Kidney (tissue), 14 donors: ENCODE data around the gene S100G. TPM values are rescaled to one million over a fixed set of nuclear protein-coding genes. Genes with fewer than 3 reads are reported as not detected.
"Not testable (repeated sequence)": the region's sequence is repeated elsewhere in the genome, so short reads cannot be mapped to it uniquely, and the experiment has no call there.

ENCODE experiments used
- DNase-seq, 5 donors: peaks; one replicate each; pipeline ENCODE4 v3.0.0-alpha.2; 2013 to 2020
- FAIRE-seq: peaks from 2 replicates; lab custom pipeline; 2012; peaks lifted over from hg19 to GRCh38; lab: Jason Lieb, UNC
- H3K27ac ChIP-seq, 2 donors: one replicate each; pipeline ENCODE4 v1.7.0; 2013; ENCODE audit warnings: low read depth in 2 of 2, low read length in 2 of 2, inconsistent platforms in 1 of 2
- H3K27me3 ChIP-seq: one replicate; pipeline ENCODE4 v1.7.1; 2013; ENCODE audit warnings: low read length, inconsistent platforms; ENCODE audit not compliant: control insufficient read depth, insufficient read depth
- H3K36me3 ChIP-seq, 3 donors: one replicate each; pipeline versions ENCODE4 v1.7.0 to v1.7.1; 2013; ENCODE audit warnings: low read length in 3 of 3, control low read depth in 1 of 3, inconsistent platforms in 1 of 3; ENCODE audit not compliant: insufficient read depth in 3 of 3, control insufficient read depth in 2 of 3
- H3K4me1 ChIP-seq, 3 donors: one replicate each; pipeline versions ENCODE4 v1.7.0 to v1.7.1; 2013; ENCODE audit warnings: low read length in 3 of 3, inconsistent platforms in 1 of 3, low read depth in 1 of 3; ENCODE audit not compliant: control insufficient read depth in 2 of 3, insufficient read depth in 2 of 3
- H3K4me3 ChIP-seq, 3 donors: one replicate each; pipeline versions ENCODE4 v1.7.0 to v1.8.1; 2013; ENCODE audit warnings: low read length in 3 of 3, control low read depth in 1 of 3, inconsistent platforms in 1 of 3
- H3K9ac ChIP-seq, 3 donors: one replicate each; pipeline versions ENCODE4 v1.7.0 to v1.7.1; 2013; ENCODE audit warnings: low read length in 3 of 3, control low read depth in 1 of 3, inconsistent platforms in 1 of 3
- H3K9me3 ChIP-seq, 3 donors: one replicate each; pipeline versions ENCODE4 v1.7.0 to v1.7.1; 2013; ENCODE audit warnings: low read length in 3 of 3, control low read depth in 1 of 3, inconsistent platforms in 1 of 3; ENCODE audit not compliant: control insufficient read depth in 2 of 3, insufficient read depth in 1 of 3
- intact Hi-C: fragments of 100-400 bp; cut with DNase I; formaldehyde crosslinking; loops from one replicate; pipeline ENCODE4 v1.11.1; 2022
- polyA plus RNA-seq: library from polyadenylated mRNA; stranded (reverse); fragments of 350-450 nt; fragmentation: Illumina TruSeq; extraction: RNeasy Lipid Tissue Mini Kit (QIAGEN cat#74804); gene quantifications from one replicate; pipeline ENCODE4 v1.2.3, GENCODE V29; 2014; ENCODE audit warnings: low read depth, low replicate concordance; ENCODE audit not compliant: insufficient read depth
- total RNA-seq: library from RNA; stranded (reverse); fragmentation: NEBNext Ultra II Directional; extraction: Animal tissue kit (Norgen Biotek cat#: 25700); gene quantifications from one replicate; pipeline ENCODE4 v1.2.1, GENCODE V29; 2021
- TF ChIP-seq, protein P1 (sequence below): IDR thresholded peaks from 3 replicates; pipeline ENCODE4 v1.5.1; 2012; ENCODE audit warnings: mild to moderate bottlenecking, moderate library complexity, borderline replicate concordance; ENCODE audit not compliant: insufficient read depth; ENCODE audit errors: extremely low read depth
- donor health status: control.
- donor health status: control.
- donor health status: control.
- donor health status: control.
- donor health status: control.
- donor health status: DM: yes; HTN: yes; CAD: no.
- donor health status: Normal renal cell carcinoma (clear cell type).

The S100G gene
- total and polyA plus RNA-seq, 2 donors from 2014 or later: not detected

DNA sequence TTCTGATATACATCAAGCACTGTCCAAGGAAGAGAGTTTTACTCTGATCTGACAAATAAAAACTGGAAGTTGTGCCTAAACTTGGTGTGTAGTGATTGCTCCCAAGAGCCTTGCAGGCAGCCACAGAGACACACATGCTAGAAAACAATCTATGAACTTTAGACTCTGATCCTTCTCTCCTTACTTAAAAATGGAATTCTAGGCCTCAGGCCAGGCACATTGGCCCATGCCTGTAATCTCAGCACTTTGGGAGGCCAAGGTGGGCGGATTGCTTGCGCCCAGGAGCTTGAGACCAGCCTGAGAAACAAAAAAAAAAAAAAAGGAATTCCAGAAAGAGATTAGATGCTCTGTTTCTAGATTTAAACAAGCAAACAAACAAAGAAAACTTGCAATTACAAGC, 45.6 kb upstream of the S100G start:
- Histone ChIP-seq H3K4me1 (no peaks in the 10 kb centered on the region), H3K27ac (no peak overlapping the region), H3K36me3 (no peaks in the 10 kb centered on the region), H3K4me3 (no peak overlapping the region), H3K9me3 (no peaks in the 10 kb centered on the region), H3K9ac (no peak overlapping the region), H3K27me3 (peaks cover 3% of the 10 kb centered on the region)
- DNase-seq (no peak), FAIRE-seq (no peak)
- TF ChIP-seq, protein P1, sequence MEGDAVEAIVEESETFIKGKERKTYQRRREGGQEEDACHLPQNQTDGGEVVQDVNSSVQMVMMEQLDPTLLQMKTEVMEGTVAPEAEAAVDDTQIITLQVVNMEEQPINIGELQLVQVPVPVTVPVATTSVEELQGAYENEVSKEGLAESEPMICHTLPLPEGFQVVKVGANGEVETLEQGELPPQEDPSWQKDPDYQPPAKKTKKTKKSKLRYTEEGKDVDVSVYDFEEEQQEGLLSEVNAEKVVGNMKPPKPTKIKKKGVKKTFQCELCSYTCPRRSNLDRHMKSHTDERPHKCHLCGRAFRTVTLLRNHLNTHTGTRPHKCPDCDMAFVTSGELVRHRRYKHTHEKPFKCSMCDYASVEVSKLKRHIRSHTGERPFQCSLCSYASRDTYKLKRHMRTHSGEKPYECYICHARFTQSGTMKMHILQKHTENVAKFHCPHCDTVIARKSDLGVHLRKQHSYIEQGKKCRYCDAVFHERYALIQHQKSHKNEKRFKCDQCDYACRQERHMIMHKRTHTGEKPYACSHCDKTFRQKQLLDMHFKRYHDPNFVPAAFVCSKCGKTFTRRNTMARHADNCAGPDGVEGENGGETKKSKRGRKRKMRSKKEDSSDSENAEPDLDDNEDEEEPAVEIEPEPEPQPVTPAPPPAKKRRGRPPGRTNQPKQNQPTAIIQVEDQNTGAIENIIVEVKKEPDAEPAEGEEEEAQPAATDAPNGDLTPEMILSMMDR: no peak
- intact Hi-C loops: no loop called here

DNA sequence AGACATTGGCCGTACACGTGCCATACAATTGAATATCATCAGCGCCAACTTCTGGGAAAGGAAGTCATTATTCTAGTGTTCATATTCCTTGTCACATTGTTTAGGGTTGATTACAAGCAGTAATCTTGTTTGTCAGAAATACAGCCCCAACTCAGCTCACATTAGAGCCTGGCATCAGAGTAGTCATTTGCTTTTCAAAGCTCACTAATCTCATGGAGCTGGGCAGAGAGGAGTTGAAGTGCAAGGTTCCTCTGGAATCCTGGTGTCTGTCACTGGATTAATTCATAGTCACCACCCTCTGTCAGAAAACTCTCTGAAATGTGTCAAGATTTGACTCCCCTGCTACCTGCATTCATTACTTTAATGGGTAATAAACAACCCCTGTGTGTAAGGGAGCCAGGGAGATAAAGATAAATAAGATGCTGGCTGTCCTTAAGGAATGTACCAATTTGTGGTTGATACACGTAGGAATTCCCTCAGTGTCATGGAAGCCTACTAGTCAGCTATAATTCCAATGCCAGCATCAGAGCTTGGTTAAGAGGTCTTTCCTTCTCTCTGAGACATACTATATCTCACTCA, 43.7 kb upstream of the S100G start:
- FAIRE-seq: no peak
- TF ChIP-seq, protein P1: no peak

DNA sequence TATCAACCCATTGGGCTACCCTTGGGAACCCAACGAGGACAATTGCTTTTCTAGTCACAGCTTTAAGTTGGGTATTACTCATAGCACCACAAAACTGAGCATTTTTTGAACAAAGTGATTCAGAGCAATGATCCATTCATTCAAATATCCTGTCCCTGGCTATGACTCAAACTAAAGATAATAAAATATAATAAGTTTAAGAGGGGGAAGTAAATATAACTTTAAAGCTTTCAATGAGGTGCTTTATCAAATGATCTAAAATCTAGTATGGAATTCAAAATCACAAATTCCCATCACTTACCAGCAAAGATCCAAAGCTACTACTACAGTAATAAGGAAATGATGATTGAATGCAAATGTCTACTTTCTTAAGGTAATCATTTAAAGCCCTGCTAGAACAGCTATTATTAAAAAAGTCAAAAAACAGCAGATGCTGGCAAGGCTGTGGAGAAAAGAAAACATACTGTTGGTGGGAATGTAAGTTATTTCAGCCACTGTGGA, 39.8 kb upstream of the S100G start:
- no peak overlapping the region for H3K27ac ChIP-seq
- H3K9me3 ChIP-seq: no peaks in the 10 kb centered on the region
- no peak overlapping the region for H3K9ac ChIP-seq
- no peaks in the 10 kb centered on the region for H3K4me1 ChIP-seq
- H3K27me3 ChIP-seq: peaks cover 4% of the 10 kb centered on the region
- FAIRE-seq (no peak), DNase-seq (no peak)
- TF ChIP-seq, protein P1: no peak
- no peak overlapping the region for H3K4me3 ChIP-seq
- intact Hi-C loops: no loop called here
- no peaks in the 10 kb centered on the region for H3K36me3 ChIP-seq

More for the DNA sequence above, 43.7 kb upstream of the S100G start:
- no peak for DNase-seq
- intact Hi-C loops: no loop called here
- no peaks in the 10 kb centered on the region for H3K36me3 ChIP-seq
- no peak overlapping the region for H3K9ac ChIP-seq
- H3K9me3 ChIP-seq: no peaks in the 10 kb centered on the region
- H3K27ac ChIP-seq: no peak overlapping the region
- no peaks in the 10 kb centered on the region for H3K4me1 ChIP-seq
- peaks cover 3% of the 10 kb centered on the region for H3K27me3 ChIP-seq
- H3K4me3 ChIP-seq: no peak overlapping the region

DNA sequence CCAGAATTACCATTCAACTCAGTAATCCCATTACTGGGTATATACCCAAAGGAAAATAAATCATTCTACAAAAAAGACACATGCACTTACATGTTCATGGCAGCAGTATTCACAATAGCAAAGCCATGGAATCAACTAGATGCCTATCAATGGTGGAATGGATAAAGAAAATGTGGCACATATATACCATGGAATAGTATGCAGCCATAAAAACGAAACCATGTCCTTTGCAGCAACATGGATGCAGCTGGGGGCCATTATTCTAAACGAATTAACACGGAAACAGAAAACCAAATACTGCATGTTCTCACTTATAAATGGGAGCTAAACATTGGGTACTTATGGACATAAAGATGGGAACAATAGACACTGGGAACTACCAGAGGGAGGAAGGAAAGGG, 39.3 kb upstream of the S100G start:
- H3K9ac ChIP-seq, H3K9me3 ChIP-seq, DNase-seq, FAIRE-seq, intact Hi-C loops, H3K27ac ChIP-seq, H3K4me3 ChIP-seq, H3K27me3 ChIP-seq, H3K4me1 ChIP-seq, H3K36me3 ChIP-seq: not testable (repeated sequence)
